Measurements from ENCODE around the gene SLC35F3. TPM values are rescaled to one million over a fixed set of nuclear protein-coding genes. Genes with fewer than 3 reads are reported as not detected.

SLC35F3 gene
- total and polyA plus RNA-seq, 2 experiments from 2014 or later: 1.0 to 3.2 TPM

GRCh38 chr1:234288946-234289345 is 384.5 kb downstream of the SLC35F3 start (continued):
- TF ChIP-seq ZNF462 (CRISPR knock-in tag; IDR thresholded peaks at IDR 0.05): no peak
- no peak for TF ChIP-seq EZH2phosphoT487 (IDR thresholded peaks at IDR 0.05; ENCODE audit: unreplicated experiment)
- no peak for TF ChIP-seq STAT1 (IDR thresholded peaks at IDR 0.05; ENCODE audit: unreplicated experiment)
- no peak for TF ChIP-seq ZNF114 (CRISPR knock-in tag; IDR thresholded peaks at IDR 0.05)
- TF ChIP-seq EZH2 (IDR thresholded peaks at IDR 0.05; ENCODE audit: low read depth, unreplicated experiment): no peak
- no peak for TF ChIP-seq REST (IDR thresholded peaks at IDR 0.05; ENCODE audit: unreplicated experiment)
